GM19025 (cell line): Measurements from ENCODE around the gene TET3.

Source experiments
- ATAC-seq: cut with Tn5 transposase; IDR thresholded peaks from one replicate; pipeline ENCODE4 v1.9.1; 2021; ENCODE audit warnings: mild to moderate bottlenecking, low read depth, moderate library complexity; ENCODE audit not compliant: unreplicated experiment

TET3 gene

GRCh38 chr2:74027496-74027895 lies 42.8 kb downstream of the TET3 start:
- ATAC-seq: no peak

- ATAC-seq: no peak
Measured at GRCh38 chr2:74028290-74028689, 43.6 kb downstream of the TET3 start.

GRCh38 chr2:74028741-74029140 lies 44.0 kb downstream of the TET3 start:
- no peak for ATAC-seq

GRCh38 chr2:74029714-74030397 lies 45.1 kb downstream of the TET3 start:
- ATAC-seq: no peak

- no peak for ATAC-seq
Measured at GRCh38 chr2:74031221-74031620, 46.5 kb downstream of the TET3 start.

GRCh38 chr2:74031959-74032287 lies 47.2 kb downstream of the TET3 start:
- no peak for ATAC-seq

GRCh38 chr2:74033375-74033774 lies 48.7 kb downstream of the TET3 start:
- ATAC-seq: no peak
